GM23338 (cell line): ENCODE measurements around the gene ATP13A2. TPM values are rescaled to one million over a fixed set of nuclear protein-coding genes. Genes with fewer than 3 reads are reported as not detected.

Source experiments
- ATAC-seq: fragments of 200-7000 bp; cut with Tn5 transposase; 3 replicates; pipeline ENCODE4 v1.9.1; 2020
- DNase-seq: peaks from one replicate; pipeline ENCODE4 v3.0.0-alpha.2; 2015; ENCODE audit warnings: low spot score
- H2AFZ ChIP-seq: fragments of 200-600 bp; sonication (generic); 2 replicates; pipeline ENCODE4 v1.8.0; 2016; ENCODE audit warnings: antibody characterized with exemption, mild to moderate bottlenecking, moderate library complexity
- H3F3A ChIP-seq: fragments of 200-600 bp; sonication (generic); replicated peaks from 2 replicates; pipeline ENCODE4 v1.8.0; 2017; ENCODE audit warnings: antibody characterized with exemption, mixed run types, low read depth
- H3K27ac ChIP-seq: fragments of 200-600 bp; sonication (generic); 2 replicates; pipeline ENCODE4 v1.6.1; 2016; ENCODE audit warnings: low read depth
- H3K27me3 ChIP-seq: fragments of 200-600 bp; sonication (generic); 2 replicates; pipeline ENCODE4 v1.8.0; 2016; ENCODE audit warnings: mild to moderate bottlenecking, mixed run types, moderate library complexity; ENCODE audit not compliant: insufficient read depth
- H3K36me3 ChIP-seq: fragments of 200-600 bp; sonication (generic); 2 replicates; pipeline ENCODE4 v1.8.0; 2016; ENCODE audit warnings: mild to moderate bottlenecking; ENCODE audit not compliant: insufficient read depth
- H3K4me1 ChIP-seq: fragments of 200-600 bp; sonication (generic); 2 replicates; pipeline ENCODE4 v1.8.0; 2016; ENCODE audit warnings: mild to moderate bottlenecking, moderate library complexity; ENCODE audit not compliant: insufficient read depth
- H3K4me2 ChIP-seq: fragments of 200-600 bp; sonication (generic); 2 replicates; pipeline ENCODE4 v1.7.1; 2017; ENCODE audit warnings: mixed run types
- H3K4me3 ChIP-seq: fragments of 200-600 bp; sonication (generic); 2 replicates; pipeline ENCODE4 v1.6.1; 2016; ENCODE audit warnings: mixed run types
- H3K79me2 ChIP-seq: fragments of 200-600 bp; sonication (generic); replicated peaks from 2 replicates; pipeline ENCODE4 v1.8.0; 2017; ENCODE audit warnings: mild to moderate bottlenecking; ENCODE audit not compliant: insufficient read depth
- H3K9me2 ChIP-seq: fragments of 200-600 bp; sonication (generic); 2 replicates; pipeline ENCODE4 v1.8.0; 2017; ENCODE audit not compliant: insufficient read depth
- H4K20me1 ChIP-seq: fragments of 200-600 bp; sonication (generic); replicated peaks from 2 replicates; pipeline ENCODE4 v1.8.0; 2017; ENCODE audit warnings: mild to moderate bottlenecking; ENCODE audit not compliant: insufficient read depth
- H3K27ac Mint-ChIP-seq: 2 replicates; pipeline ENCODE4 v1.8.0; 2020; ENCODE audit warnings: inconsistent platforms, mild to moderate bottlenecking, moderate library complexity, mixed read lengths
- H3K27me3 Mint-ChIP-seq: 3 replicates; pipeline ENCODE4 v1.8.0; 2022; ENCODE audit warnings: low read depth, mild to moderate bottlenecking, moderate library complexity, mixed read lengths, inconsistent platforms; ENCODE audit not compliant: insufficient read depth, poor library complexity
- H3K36me3 Mint-ChIP-seq: 3 replicates; pipeline ENCODE4 v1.8.0; 2021; ENCODE audit warnings: low read depth, mild to moderate bottlenecking, inconsistent platforms, moderate library complexity, mixed read lengths
- H3K4me1 Mint-ChIP-seq: 3 replicates; pipeline ENCODE4 v1.8.0; 2020; ENCODE audit warnings: mild to moderate bottlenecking, inconsistent platforms, mixed read lengths
- H3K4me3 Mint-ChIP-seq: 3 replicates; pipeline ENCODE4 v1.8.0; 2021; ENCODE audit warnings: moderate library complexity, mild to moderate bottlenecking, inconsistent platforms, mixed read lengths
- H3K9me3 Mint-ChIP-seq: 3 replicates; pipeline ENCODE4 v1.8.0; 2020; ENCODE audit warnings: moderate library complexity, mild to moderate bottlenecking, inconsistent platforms, mixed read lengths
- CREB1 ChIP-seq: fragments of 250-450 bp; sonication (Bioruptor Pico); IDR thresholded peaks from 2 replicates; pipeline ENCODE4 v1.5.0; 2020; ENCODE audit warnings: low read depth, mild to moderate bottlenecking, moderate library complexity
- EZH2phosphoT487 ChIP-seq: fragments of 200-600 bp; sonication (generic); IDR thresholded peaks from one replicate; pipeline ENCODE4 v1.8.1; 2018; ENCODE audit warnings: antibody characterized with exemption; ENCODE audit not compliant: unreplicated experiment
- JUNB ChIP-seq: IDR thresholded peaks from one replicate; pipeline ENCODE4 v1.6.1; 2016; ENCODE audit warnings: antibody characterized with exemption; ENCODE audit not compliant: unreplicated experiment
- POLR2AphosphoS5 ChIP-seq: IDR thresholded peaks from 2 replicates; pipeline ENCODE4 v1.6.1; 2016; ENCODE audit warnings: antibody characterized with exemption, low read depth
- ZNF331 ChIP-seq: fragments of 250-450 bp; sonication (Bioruptor Pico); IDR thresholded peaks from 2 replicates; pipeline ENCODE4 v1.5.0; 2020; ENCODE audit warnings: low read depth, mild to moderate bottlenecking, moderate library complexity
- polyA plus RNA-seq: library from polyadenylated mRNA; unstranded; fragments of >200 nt; fragmentation: Nextera tagmentation; extraction: Ambion mirVana; gene quantifications from 2 replicates; pipeline ENCODE4 v1.2.1, GENCODE V29; 2016
- total RNA-seq: library from RNA; depleted of rRNA; stranded (reverse); fragments of >200 nt; shearing (Covaris generic); gene quantifications from 2 replicates; pipeline ENCODE4 v1.2.3, GENCODE V29; 2014
- TF ChIP-seq, protein P1 (sequence below): IDR thresholded peaks from 2 replicates; pipeline ENCODE4 v1.6.1; 2016; ENCODE audit warnings: antibody characterized with exemption
- TF ChIP-seq, protein P2 (sequence below): fragments of 250-450 bp; sonication (Bioruptor Pico); IDR thresholded peaks from 2 replicates; pipeline ENCODE4 v1.5.0; 2020; ENCODE audit warnings: mild to moderate bottlenecking, moderate library complexity

Gene ATP13A2
- total and polyA plus RNA-seq, 2 experiments from 2014 or later: 30.1 to 87.7 TPM

DNA sequence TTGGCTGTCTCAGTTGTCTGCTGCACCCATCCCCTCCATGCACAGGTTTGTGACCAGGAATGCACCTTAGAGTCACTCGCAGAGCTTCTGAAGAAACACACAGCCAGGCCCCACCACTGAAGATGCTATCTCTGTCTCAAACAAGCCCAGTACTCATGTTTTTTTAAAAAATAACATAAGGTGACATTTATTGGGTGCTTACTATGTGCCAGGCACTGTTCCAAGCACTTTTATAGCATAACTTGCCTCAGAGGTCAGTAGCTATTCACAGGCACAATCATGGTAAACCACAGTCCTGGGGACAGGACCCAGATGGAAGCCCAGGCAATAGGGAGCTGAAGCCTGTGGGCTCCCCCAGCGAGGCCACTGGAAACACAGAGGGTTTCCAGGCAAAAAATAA lies 8.8 kb upstream of the ATP13A2 start:
- H3K36me3 Mint-ChIP-seq: peaks cover 69% of the 10 kb centered on the region
- H3K27ac Mint-ChIP-seq: no peak overlapping the region
- H3K36me3 ChIP-seq: peaks cover 31% of the 10 kb centered on the region

More for the DNA sequence above, 8.8 kb upstream of the ATP13A2 start:
- TF ChIP-seq JUNB (no peak), EZH2phosphoT487 (no peak), POLR2AphosphoS5 (no peak), ZNF331 (no peak), CREB1 (no peak)
- TF ChIP-seq, protein P1, sequence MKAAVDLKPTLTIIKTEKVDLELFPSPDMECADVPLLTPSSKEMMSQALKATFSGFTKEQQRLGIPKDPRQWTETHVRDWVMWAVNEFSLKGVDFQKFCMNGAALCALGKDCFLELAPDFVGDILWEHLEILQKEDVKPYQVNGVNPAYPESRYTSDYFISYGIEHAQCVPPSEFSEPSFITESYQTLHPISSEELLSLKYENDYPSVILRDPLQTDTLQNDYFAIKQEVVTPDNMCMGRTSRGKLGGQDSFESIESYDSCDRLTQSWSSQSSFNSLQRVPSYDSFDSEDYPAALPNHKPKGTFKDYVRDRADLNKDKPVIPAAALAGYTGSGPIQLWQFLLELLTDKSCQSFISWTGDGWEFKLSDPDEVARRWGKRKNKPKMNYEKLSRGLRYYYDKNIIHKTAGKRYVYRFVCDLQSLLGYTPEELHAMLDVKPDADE: no peak
- TF ChIP-seq, protein P2, sequence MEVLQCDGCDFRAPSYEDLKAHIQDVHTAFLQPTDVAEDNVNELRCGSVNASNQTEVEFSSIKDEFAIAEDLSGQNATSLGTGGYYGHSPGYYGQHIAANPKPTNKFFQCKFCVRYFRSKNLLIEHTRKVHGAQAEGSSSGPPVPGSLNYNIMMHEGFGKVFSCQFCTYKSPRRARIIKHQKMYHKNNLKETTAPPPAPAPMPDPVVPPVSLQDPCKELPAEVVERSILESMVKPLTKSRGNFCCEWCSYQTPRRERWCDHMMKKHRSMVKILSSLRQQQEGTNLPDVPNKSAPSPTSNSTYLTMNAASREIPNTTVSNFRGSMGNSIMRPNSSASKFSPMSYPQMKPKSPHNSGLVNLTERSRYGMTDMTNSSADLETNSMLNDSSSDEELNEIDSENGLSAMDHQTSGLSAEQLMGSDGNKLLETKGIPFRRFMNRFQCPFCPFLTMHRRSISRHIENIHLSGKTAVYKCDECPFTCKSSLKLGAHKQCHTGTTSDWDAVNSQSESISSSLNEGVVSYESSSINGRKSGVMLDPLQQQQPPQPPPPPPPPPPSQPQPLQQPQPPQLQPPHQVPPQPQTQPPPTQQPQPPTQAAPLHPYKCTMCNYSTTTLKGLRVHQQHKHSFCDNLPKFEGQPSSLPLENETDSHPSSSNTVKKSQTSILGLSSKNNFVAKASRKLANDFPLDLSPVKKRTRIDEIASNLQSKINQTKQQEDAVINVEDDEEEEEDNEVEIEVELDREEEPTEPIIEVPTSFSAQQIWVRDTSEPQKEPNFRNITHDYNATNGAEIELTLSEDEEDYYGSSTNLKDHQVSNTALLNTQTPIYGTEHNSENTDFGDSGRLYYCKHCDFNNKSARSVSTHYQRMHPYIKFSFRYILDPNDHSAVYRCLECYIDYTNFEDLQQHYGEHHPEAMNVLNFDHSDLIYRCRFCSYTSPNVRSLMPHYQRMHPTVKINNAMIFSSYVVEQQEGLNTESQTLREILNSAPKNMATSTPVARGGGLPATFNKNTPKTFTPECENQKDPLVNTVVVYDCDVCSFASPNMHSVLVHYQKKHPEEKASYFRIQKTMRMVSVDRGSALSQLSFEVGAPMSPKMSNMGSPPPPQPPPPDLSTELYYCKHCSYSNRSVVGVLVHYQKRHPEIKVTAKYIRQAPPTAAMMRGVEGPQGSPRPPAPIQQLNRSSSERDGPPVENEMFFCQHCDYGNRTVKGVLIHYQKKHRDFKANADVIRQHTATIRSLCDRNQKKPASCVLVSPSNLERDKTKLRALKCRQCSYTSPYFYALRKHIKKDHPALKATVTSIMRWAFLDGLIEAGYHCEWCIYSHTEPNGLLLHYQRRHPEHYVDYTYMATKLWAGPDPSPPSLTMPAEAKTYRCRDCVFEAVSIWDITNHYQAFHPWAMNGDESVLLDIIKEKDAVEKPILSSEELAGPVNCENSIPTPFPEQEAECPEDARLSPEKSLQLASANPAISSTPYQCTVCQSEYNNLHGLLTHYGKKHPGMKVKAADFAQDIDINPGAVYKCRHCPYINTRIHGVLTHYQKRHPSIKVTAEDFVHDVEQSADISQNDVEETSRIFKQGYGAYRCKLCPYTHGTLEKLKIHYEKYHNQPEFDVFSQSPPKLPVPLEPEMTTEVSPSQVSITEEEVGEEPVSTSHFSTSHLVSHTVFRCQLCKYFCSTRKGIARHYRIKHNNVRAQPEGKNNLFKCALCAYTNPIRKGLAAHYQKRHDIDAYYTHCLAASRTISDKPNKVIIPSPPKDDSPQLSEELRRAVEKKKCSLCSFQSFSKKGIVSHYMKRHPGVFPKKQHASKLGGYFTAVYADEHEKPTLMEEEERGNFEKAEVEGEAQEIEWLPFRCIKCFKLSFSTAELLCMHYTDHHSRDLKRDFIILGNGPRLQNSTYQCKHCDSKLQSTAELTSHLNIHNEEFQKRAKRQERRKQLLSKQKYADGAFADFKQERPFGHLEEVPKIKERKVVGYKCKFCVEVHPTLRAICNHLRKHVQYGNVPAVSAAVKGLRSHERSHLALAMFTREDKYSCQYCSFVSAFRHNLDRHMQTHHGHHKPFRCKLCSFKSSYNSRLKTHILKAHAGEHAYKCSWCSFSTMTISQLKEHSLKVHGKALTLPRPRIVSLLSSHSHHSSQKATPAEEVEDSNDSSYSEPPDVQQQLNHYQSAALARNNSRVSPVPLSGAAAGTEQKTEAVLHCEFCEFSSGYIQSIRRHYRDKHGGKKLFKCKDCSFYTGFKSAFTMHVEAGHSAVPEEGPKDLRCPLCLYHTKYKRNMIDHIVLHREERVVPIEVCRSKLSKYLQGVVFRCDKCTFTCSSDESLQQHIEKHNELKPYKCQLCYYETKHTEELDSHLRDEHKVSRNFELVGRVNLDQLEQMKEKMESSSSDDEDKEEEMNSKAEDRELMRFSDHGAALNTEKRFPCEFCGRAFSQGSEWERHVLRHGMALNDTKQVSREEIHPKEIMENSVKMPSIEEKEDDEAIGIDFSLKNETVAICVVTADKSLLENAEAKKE (CRISPR knock-in tag): no peak
- H3K27me3 Mint-ChIP-seq: peaks cover 6% of the 10 kb centered on the region
- H3K4me1 Mint-ChIP-seq: peaks cover 9% of the 10 kb centered on the region
- no peaks in the 10 kb centered on the region for H3K9me2 ChIP-seq
- no peak overlapping the region for H3K27ac ChIP-seq
- ATAC-seq (no peak), DNase-seq (no peak)
- no peak overlapping the region for H3K4me3 Mint-ChIP-seq
- peaks cover 12% of the 10 kb centered on the region for H3K4me1 ChIP-seq
- H3K27me3 ChIP-seq: no peaks in the 10 kb centered on the region
- H3K79me2 ChIP-seq: no peaks in the 10 kb centered on the region
- H4K20me1 ChIP-seq: peaks cover 8% of the 10 kb centered on the region
- H3K4me2 ChIP-seq: no peak overlapping the region
- no peak overlapping the region for H3K4me3 ChIP-seq
- H3K9me3 Mint-ChIP-seq: no peaks in the 10 kb centered on the region
- no peak overlapping the region for H2AFZ ChIP-seq
- 0 out of 2 replicates have a peak, but pooled peaks cover 8% of the 10 kb centered on the region for H3F3A ChIP-seq
